HG02610 (cell line): Measurements from ENCODE around the gene TGM2.

Experiments
- ATAC-seq: cut with Tn5 transposase; IDR thresholded peaks from one replicate; pipeline ENCODE4 v1.9.1; 2021; ENCODE audit warnings: mild to moderate bottlenecking, moderate library complexity; ENCODE audit not compliant: unreplicated experiment

TGM2 gene

GRCh38 chr20:38178065-38178491 is 13.0 kb upstream of the TGM2 start:
- ATAC-seq: no peak

- ATAC-seq: no peak
Observed at GRCh38 chr20:38177201-38177600, 12.1 kb upstream of the TGM2 start.

- no peak for ATAC-seq
Observed at GRCh38 chr20:38175304-38176180, 10.5 kb upstream of the TGM2 start.

- no peak for ATAC-seq
Observed at GRCh38 chr20:38173237-38174156, 8.4 kb upstream of the TGM2 start.

GRCh38 chr20:38172408-38172807 is 7.3 kb upstream of the TGM2 start:
- ATAC-seq: no peak

GRCh38 chr20:38171675-38172043 is 6.6 kb upstream of the TGM2 start:
- ATAC-seq: no peak

GRCh38 chr20:38170826-38171674 is 6.0 kb upstream of the TGM2 start:
- ATAC-seq: no peak

GRCh38 chr20:38170219-38170825 is 5.3 kb upstream of the TGM2 start:
- ATAC-seq: no peak

- ATAC-seq: no peak
Observed at GRCh38 chr20:38169636-38170193, 4.6 kb upstream of the TGM2 start.

- ATAC-seq: no peak
Observed at GRCh38 chr20:38168791-38169589, 3.9 kb upstream of the TGM2 start.

GRCh38 chr20:38167851-38168760 is 3.0 kb upstream of the TGM2 start:
- no peak for ATAC-seq

- ATAC-seq: no peak
Observed at GRCh38 chr20:38167328-38167850, 2.3 kb upstream of the TGM2 start.

GRCh38 chr20:38166703-38167233 is 1.7 kb upstream of the TGM2 start:
- no peak for ATAC-seq

GRCh38 chr20:38165966-38166702 is 1.1 kb upstream of the TGM2 start:
- ATAC-seq: no peak

GRCh38 chr20:38164624-38165088 is 414 bp downstream of the TGM2 start:
- ATAC-seq: no peak

GRCh38 chr20:38164069-38164468 is 1.0 kb downstream of the TGM2 start:
- ATAC-seq: no peak
